Measurements from ENCODE around the gene PLD5. TPM values are rescaled to one million over a fixed set of nuclear protein-coding genes. Genes with fewer than 3 reads are reported as not detected.

Gene PLD5
- total and polyA plus RNA-seq, 2 donors (not counting 3 experiments of a cell fraction or from before 2014, with no cell fraction given): not detected

- no TSS peak for BruUV-seq (replicated peaks)
- H3K9me3 ChIP-seq (replicated peaks; ENCODE audit: control insufficient read depth, insufficient read depth, low read length): no peaks in the 10 kb centered on the region
- H3K36me3 ChIP-seq (ENCODE audit: control insufficient read depth in 2 of 2, extremely low read depth in 1 of 2, insufficient read depth in 2 of 2, low read length in 2 of 2): no peaks in the 10 kb centered on the region
- dilution Hi-C loops (cut with MboI; ENCODE audit: extremely low pct_ligation_motif_present, low sequenced_read_pairs): no loop called here
- H3K4me2 ChIP-seq (ENCODE audit: insufficient read depth, low read length): no peak overlapping the region
- POLR2A ChIA-PET: no interaction called here
- H3K9me1 ChIP-seq (replicated peaks; ENCODE audit: control insufficient read depth, extremely low read depth, insufficient read depth, low read length): no peaks in the 10 kb centered on the region
- H2AFZ ChIP-seq (ENCODE audit: low read depth, low read length): no peak overlapping the region
- DNase-seq (ENCODE audit: low read depth, low spot score): no peak
- CTCF ChIA-PET: no interaction called here
- intact Hi-C loops (cut with micrococcal nuclease): no loop called here
- no peak overlapping the region for H3K4me3 ChIP-seq (replicated peaks in 1 of 3; ENCODE audit: insufficient read depth in 1 of 3, low read depth in 1 of 3, low read length in 3 of 3)
- H3K27me3 ChIP-seq (ENCODE audit: control insufficient read depth in 2 of 2, insufficient read depth in 2 of 2, low read length in 2 of 2): no peaks in the 10 kb centered on the region
- H3K4me1 ChIP-seq (ENCODE audit: control insufficient read depth, extremely low read depth, insufficient read depth, low read length): no peaks in the 10 kb centered on the region
- no peak for TF ChIP-seq FOS (IDR thresholded peaks at IDR 0.05; ENCODE audit: borderline replicate concordance, insufficient read depth, low read length)
- TF ChIP-seq JUN (IDR thresholded peaks at IDR 0.05; ENCODE audit: borderline replicate concordance, insufficient read depth, insufficient read length, low read depth): no peak
- no peak for TF ChIP-seq POLR2A (IDR thresholded peaks at IDR 0.05; ENCODE audit: low read depth, low read length)
- TF ChIP-seq, protein P1, sequence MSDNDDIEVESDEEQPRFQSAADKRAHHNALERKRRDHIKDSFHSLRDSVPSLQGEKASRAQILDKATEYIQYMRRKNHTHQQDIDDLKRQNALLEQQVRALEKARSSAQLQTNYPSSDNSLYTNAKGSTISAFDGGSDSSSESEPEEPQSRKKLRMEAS (IDR thresholded peaks at IDR 0.05; ENCODE audit: insufficient read depth, insufficient read length): no peak
- TF ChIP-seq CTCF (IDR thresholded peaks at IDR 0.05; ENCODE audit: extremely low read depth in 1 of 2, insufficient read depth in 1 of 2, low read depth in 1 of 2, low read length in 2 of 2): no peak
- TF ChIP-seq MYC (IDR thresholded peaks at IDR 0.05; ENCODE audit: low read depth, low read length): no peak
- TF ChIP-seq GATA2 (IDR thresholded peaks at IDR 0.05; ENCODE audit: insufficient read depth, insufficient read length, low read depth, low read length): no peak
- TF ChIP-seq EZH2 (IDR thresholded peaks at IDR 0.05; ENCODE audit: borderline replicate concordance, low read depth, low read length, severe bottlenecking): no peak
- TF ChIP-seq POLR2AphosphoS5 (IDR thresholded peaks at IDR 0.05; ENCODE audit: insufficient read depth, low read depth, low read length): no peak
- FAIRE-seq: no peak
- no peaks in the 10 kb centered on the region for H3K79me2 ChIP-seq (ENCODE audit: control insufficient read depth, insufficient read depth, low read length)
- H3K27ac ChIP-seq (ENCODE audit: insufficient read depth, low read depth, low read length): no peak overlapping the region
- H3K9ac ChIP-seq (replicated peaks; ENCODE audit: extremely low read depth, insufficient read depth, low read length): no peak overlapping the region
- no peaks in the 10 kb centered on the region for H4K20me1 ChIP-seq (replicated peaks; ENCODE audit: control insufficient read depth, extremely low read depth, insufficient read depth, low read length)
Observed at GRCh38 chr1:242043165-242043564, 481.3 kb downstream of the PLD5 start.

Measured in endothelial cell of umbilical vein (primary cell).